ENCODE measurements around the gene SULT2B1. TPM values are rescaled to one million over a fixed set of nuclear protein-coding genes. Genes with fewer than 3 reads are reported as not detected.

Gene SULT2B1
- total RNA-seq, 2 experiments from 2014 or later: not detected

GRCh38 chr19:48556163-48556562 lies 4.2 kb downstream of the SULT2B1 start:
- Mint-ChIP-seq H3K36me3 (ENCODE audit: low read depth) (no peaks in the 10 kb centered on the region), H3K9me3 (no peaks in the 10 kb centered on the region), H3K27me3 (peaks cover 18% of the 10 kb centered on the region), H3K27ac (no peak overlapping the region), H3K4me1 (ENCODE audit: low read depth) (no peaks in the 10 kb centered on the region), H3K4me3 (no peak overlapping the region)
- TF ChIP-seq, protein P1, sequence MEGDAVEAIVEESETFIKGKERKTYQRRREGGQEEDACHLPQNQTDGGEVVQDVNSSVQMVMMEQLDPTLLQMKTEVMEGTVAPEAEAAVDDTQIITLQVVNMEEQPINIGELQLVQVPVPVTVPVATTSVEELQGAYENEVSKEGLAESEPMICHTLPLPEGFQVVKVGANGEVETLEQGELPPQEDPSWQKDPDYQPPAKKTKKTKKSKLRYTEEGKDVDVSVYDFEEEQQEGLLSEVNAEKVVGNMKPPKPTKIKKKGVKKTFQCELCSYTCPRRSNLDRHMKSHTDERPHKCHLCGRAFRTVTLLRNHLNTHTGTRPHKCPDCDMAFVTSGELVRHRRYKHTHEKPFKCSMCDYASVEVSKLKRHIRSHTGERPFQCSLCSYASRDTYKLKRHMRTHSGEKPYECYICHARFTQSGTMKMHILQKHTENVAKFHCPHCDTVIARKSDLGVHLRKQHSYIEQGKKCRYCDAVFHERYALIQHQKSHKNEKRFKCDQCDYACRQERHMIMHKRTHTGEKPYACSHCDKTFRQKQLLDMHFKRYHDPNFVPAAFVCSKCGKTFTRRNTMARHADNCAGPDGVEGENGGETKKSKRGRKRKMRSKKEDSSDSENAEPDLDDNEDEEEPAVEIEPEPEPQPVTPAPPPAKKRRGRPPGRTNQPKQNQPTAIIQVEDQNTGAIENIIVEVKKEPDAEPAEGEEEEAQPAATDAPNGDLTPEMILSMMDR (IDR thresholded peaks at IDR 0.05): no peak
- H3K27me3 ChIP-seq (ENCODE audit: control insufficient read depth in 1 of 2, insufficient read depth in 2 of 2, low read length in 2 of 2): peaks cover 0 to 7% of the 10 kb centered on the region in 2 experiments
- no peaks in the 10 kb centered on the region for H3K9me3 ChIP-seq (ENCODE audit: control insufficient read depth in 1 of 2, insufficient read depth in 1 of 2, low read length in 2 of 2)
- H3K4me3 ChIP-seq (ENCODE audit: low read length): no peak overlapping the region
- H3K4me1 ChIP-seq (ENCODE audit: insufficient read depth, low read length): peaks cover 5% of the 10 kb centered on the region
- POLR2A ChIA-PET: no interaction called here
- DNase-seq: no peak
- H3K36me3 ChIP-seq (ENCODE audit: insufficient read depth, low read length): no peaks in the 10 kb centered on the region
- ATAC-seq (ENCODE audit: poor library complexity): no peak
- intact Hi-C loops (cut with DNase I, micrococcal nuclease): no loop called here
- CTCF ChIA-PET: no interaction called here
- no peak overlapping the region for H3K27ac ChIP-seq (ENCODE audit: low read depth in 1 of 2, low read length in 2 of 2)

GRCh38 chr19:48556825-48557224 lies 4.9 kb downstream of the SULT2B1 start:
- Mint-ChIP-seq H3K36me3 (ENCODE audit: low read depth) (no peaks in the 10 kb centered on the region), H3K27me3 (peaks cover 14% of the 10 kb centered on the region), H3K27ac (no peak overlapping the region), H3K4me1 (ENCODE audit: low read depth) (no peaks in the 10 kb centered on the region), H3K9me3 (no peaks in the 10 kb centered on the region), H3K4me3 (no peak overlapping the region)
- DNase-seq (no peak), ATAC-seq (ENCODE audit: poor library complexity) (no peak)
- Histone ChIP-seq H3K4me1 (ENCODE audit: insufficient read depth, low read length) (peaks cover 5% of the 10 kb centered on the region), H3K9me3 (ENCODE audit: control insufficient read depth in 1 of 2, insufficient read depth in 1 of 2, low read length in 2 of 2) (no peaks in the 10 kb centered on the region), H3K4me3 (ENCODE audit: low read length) (no peak overlapping the region), H3K36me3 (ENCODE audit: insufficient read depth, low read length) (no peaks in the 10 kb centered on the region), H3K27ac (ENCODE audit: low read depth in 1 of 2, low read length in 2 of 2) (no peak overlapping the region), H3K27me3 (ENCODE audit: control insufficient read depth in 1 of 2, insufficient read depth in 2 of 2, low read length in 2 of 2) (peaks cover 0 to 7% of the 10 kb centered on the region in 2 experiments)
- ChIA-PET CTCF (no interaction called here), POLR2A (no interaction called here)
- TF ChIP-seq, protein P1 (IDR thresholded peaks at IDR 0.05): no peak
- intact Hi-C loops (cut with DNase I, micrococcal nuclease): no loop called here

GRCh38 chr19:48558018-48558684 lies 6.2 kb downstream of the SULT2B1 start:
- ChIA-PET CTCF (no interaction called here), POLR2A (no interaction called here)
- no peaks in the 10 kb centered on the region for H3K9me3 ChIP-seq (ENCODE audit: control insufficient read depth in 1 of 2, insufficient read depth in 1 of 2, low read length in 2 of 2)
- intact Hi-C loops (cut with DNase I, micrococcal nuclease): no loop called here
- no peak overlapping the region for H3K27ac ChIP-seq (ENCODE audit: low read depth in 1 of 2, low read length in 2 of 2)
- no peaks in the 10 kb centered on the region for H3K36me3 ChIP-seq (ENCODE audit: insufficient read depth, low read length)
- Mint-ChIP-seq H3K4me3 (no peak overlapping the region), H3K27ac (no peak overlapping the region), H3K27me3 (peaks cover 14% of the 10 kb centered on the region), H3K9me3 (no peaks in the 10 kb centered on the region), H3K4me1 (ENCODE audit: low read depth) (no peaks in the 10 kb centered on the region), H3K36me3 (ENCODE audit: low read depth) (no peaks in the 10 kb centered on the region)
- DNase-seq: peak in 1 of 14 experiments; percentile 15
- TF ChIP-seq, protein P1 (IDR thresholded peaks at IDR 0.05): no peak
- H3K4me3 ChIP-seq (ENCODE audit: low read length): no peak overlapping the region
- no peak for ATAC-seq (ENCODE audit: poor library complexity)
- peaks cover 5% of the 10 kb centered on the region for H3K4me1 ChIP-seq (ENCODE audit: insufficient read depth, low read length)
- H3K27me3 ChIP-seq (ENCODE audit: control insufficient read depth in 1 of 2, insufficient read depth in 2 of 2, low read length in 2 of 2): peaks cover 0 to 7% of the 10 kb centered on the region in 2 experiments
